GM12801 (cell line): Measurements from ENCODE around the gene CAMSAP2.

Experiments
- CTCF ChIP-seq: IDR thresholded peaks from one replicate; pipeline ENCODE4 v1.5.1; 2011; ENCODE audit warnings: control low read depth; ENCODE audit not compliant: insufficient read length; ENCODE audit errors: extremely low read depth

The CAMSAP2 gene

GRCh38 chr1:200899451-200899915, 160.8 kb downstream of the CAMSAP2 start:
- TF ChIP-seq CTCF: no peak

- no peak for TF ChIP-seq CTCF
Measured at GRCh38 chr1:200899954-200900867, 161.5 kb downstream of the CAMSAP2 start.

- TF ChIP-seq CTCF: no peak
Measured at GRCh38 chr1:200900877-200901276, 162.2 kb downstream of the CAMSAP2 start.

- TF ChIP-seq CTCF: no peak
Measured at GRCh38 chr1:200901350-200901749, 162.7 kb downstream of the CAMSAP2 start.

- no peak for TF ChIP-seq CTCF
Measured at GRCh38 chr1:200901796-200902444, 163.2 kb downstream of the CAMSAP2 start.

GRCh38 chr1:200903793-200904192, 165.1 kb downstream of the CAMSAP2 start:
- TF ChIP-seq CTCF: no peak

GRCh38 chr1:200904772-200905171, 166.1 kb downstream of the CAMSAP2 start:
- no peak for TF ChIP-seq CTCF
